HK-2 (cell line): ENCODE data around the gene TP63.
"Not testable (repeated sequence)": the region's sequence is repeated elsewhere in the genome, so short reads cannot be mapped to it uniquely, and the experiment has no call there.

Experiments
- DNase-seq: peaks from one replicate; pipeline ENCODE4 v3.0.0-alpha.2; 2018; ENCODE audit not compliant: unreplicated experiment

TP63 gene

GRCh38 chr3:189625572-189625971 lies 5.6 kb upstream of the TP63 start:
- no peak for DNase-seq

- no peak for DNase-seq
These were observed 4.9 kb upstream of the TP63 start for GRCh38 chr3:189626286-189626685.

GRCh38 chr3:189629803-189630455 lies 1.3 kb upstream of the TP63 start:
- no peak for DNase-seq

DNA sequence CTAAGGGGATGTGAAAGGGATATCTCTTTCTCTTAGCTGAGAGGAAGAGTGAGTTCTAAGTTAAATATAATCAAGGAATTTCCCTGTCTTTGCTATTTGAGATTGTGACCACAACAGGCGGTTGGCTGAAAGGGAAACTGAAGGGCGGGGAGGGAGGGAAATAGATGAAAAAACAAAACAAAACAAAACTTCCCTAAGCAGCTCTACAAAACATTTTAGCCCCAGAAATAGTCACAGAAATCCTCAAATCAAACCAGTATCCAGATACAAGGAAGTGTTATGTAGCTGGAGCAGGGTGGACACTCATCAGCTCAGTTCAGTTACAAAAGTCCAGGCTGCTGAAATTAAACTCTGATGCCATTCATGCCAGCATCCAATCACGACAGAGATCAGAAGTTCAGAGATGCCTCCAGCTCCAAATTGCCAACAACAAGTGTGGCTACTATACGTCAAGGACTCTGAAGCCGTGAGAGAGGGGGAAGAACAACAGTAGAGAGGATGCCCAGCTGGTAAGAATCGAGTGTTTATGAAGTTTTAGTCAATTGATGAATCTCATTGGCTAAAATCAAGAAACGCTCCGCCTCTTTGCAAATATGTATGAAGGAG lies 319 bp upstream of the TP63 start:
- no peak for DNase-seq

- DNase-seq: no peak
These were observed 220 bp downstream of the TP63 start for GRCh38 chr3:189631409-189631808.

- no peak for DNase-seq
These were observed 1.1 kb downstream of the TP63 start for GRCh38 chr3:189632242-189632641.

DNA sequence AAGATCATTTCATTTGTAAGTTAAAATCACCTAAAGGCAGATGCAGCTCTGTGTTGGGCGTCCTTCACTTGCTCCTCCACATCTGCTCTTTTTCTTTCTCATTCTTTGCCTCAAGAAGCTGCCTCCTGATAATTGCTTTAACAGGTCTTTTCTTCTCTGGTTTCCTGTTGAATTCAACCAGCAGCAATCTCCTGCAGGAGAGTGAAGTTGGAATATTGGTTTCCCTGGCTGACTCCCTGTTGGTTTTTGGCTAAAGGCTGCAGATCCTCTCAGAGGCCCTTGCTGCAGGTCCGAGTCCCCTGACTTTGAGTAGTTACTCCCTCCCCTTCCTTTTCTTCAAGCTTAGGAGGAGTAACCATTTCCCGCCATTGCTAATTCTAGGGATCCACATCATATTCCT lies 4.2 kb downstream of the TP63 start:
- DNase-seq: no peak

- DNase-seq: no peak
These were observed 4.9 kb downstream of the TP63 start for GRCh38 chr3:189636048-189636447.

DNA sequence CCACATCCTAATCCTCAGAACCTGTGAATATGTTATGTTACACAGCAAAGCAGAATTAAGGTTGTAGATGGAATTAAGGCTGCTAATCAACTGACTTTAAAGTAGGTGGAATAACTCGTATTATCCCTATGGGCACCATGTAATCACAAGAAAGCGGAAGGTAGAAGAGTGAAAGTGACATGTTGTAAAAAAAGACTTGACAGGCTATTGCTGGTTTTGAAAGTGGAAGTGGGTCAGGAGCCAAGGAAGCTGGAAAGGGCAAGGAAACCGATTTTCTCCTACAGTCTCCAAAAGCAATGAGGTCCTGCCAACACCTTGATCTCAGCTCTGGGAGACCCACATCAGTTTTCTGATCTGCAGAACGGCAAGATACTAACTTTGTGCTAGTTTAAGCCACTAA lies 6.6 kb downstream of the TP63 start:
- DNase-seq: no peak

DNA sequence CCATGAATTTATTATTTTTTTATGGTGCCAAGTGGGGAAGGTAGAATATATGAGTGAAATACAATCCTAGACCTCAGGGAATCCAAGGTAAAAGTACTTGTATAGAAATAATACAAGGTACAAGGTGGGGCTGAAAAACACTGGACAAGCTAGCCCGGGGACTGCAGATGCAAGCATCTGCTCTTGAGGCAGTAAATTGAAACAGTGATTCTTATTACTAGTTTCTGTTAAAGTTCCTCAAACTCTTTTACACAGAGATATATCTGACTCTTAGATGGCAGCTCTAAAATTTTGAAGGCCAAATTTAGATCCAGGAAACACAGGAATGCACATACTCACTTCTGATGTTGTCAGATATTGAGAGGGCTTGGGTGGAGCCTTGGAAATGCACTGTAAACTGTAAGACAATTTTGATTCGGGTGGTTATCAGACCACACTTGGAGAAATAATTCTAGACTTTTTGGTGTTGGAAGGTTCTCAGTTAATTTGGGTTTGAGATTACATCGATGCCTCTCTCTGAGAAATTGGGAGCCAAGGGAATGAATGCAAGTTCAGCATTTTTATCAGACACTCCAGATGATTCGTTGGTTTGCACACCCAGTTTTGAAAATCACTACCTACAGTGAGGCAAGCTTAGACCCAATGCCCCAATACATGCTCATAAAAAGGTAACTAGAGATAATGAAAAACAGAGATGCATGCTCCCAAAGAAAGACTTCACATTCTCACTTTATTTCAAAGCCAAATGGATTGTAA lies 7.3 kb downstream of the TP63 start:
- no peak for DNase-seq

DNA sequence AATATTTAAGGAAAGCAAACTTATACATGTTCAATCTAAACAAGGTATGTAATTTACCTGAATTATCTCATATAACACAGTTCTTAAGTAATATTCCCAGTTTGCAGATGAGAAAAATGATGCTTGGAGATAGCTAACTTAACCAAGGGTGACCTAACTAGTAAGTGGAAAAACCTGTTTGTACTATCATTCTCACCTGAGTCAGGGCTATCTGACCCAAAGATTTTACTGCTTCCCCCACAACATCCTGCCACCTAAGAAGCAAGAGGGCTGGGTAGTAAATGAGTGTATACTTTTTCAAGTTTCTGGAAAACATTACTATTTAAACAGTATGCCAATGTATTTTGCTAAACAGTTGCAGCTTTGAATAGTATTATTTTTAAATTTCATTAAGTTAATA lies 10.6 kb downstream of the TP63 start:
- no peak for DNase-seq

- no peak for DNase-seq
These were observed 15.8 kb downstream of the TP63 start for GRCh38 chr3:189646853-189647542.

DNA sequence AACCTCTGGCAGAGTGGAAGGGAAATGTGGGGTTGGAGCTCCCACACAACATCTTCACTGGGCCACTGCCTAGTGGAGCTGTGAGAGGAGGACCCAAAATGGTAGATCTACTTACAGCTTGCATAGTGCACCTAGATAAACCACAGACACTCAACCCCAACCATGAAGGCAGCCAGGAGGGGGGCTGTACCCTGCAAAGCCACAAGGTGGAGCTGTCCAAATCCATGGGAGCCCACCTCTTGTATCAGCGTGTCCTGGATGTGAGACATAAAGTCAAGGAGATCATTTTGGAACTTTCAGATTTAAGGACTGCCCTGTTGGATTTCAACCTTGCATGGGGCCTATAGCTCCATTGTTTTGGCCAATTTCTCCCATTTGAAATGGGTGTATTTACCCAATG lies 20.9 kb downstream of the TP63 start:
- peak; percentile 27 for DNase-seq

- no peak for DNase-seq
These were observed 24.4 kb downstream of the TP63 start for GRCh38 chr3:189655617-189656016.

DNA sequence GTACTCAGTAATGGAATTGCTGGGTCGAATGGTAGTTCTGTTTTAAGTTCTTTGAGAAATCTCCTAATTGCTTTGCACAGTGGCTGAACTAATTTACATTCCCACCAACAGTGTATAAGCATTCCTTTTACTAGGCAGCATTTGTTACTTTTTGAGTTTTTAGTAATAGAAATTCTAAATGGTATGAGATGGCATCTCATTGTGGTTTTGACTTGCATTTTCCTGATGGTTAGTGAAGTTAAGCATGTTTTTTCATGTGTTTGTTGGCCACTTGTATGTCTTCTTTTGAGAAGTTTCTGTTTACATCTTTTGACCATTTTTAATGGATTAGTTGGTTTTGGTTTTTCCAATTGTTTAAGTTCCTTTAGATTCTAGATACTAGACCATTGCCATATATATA lies 28.4 kb downstream of the TP63 start:
- no peak for DNase-seq

GRCh38 chr3:189664311-189664710 lies 33.1 kb downstream of the TP63 start:
- DNase-seq: peak; percentile 7

DNA sequence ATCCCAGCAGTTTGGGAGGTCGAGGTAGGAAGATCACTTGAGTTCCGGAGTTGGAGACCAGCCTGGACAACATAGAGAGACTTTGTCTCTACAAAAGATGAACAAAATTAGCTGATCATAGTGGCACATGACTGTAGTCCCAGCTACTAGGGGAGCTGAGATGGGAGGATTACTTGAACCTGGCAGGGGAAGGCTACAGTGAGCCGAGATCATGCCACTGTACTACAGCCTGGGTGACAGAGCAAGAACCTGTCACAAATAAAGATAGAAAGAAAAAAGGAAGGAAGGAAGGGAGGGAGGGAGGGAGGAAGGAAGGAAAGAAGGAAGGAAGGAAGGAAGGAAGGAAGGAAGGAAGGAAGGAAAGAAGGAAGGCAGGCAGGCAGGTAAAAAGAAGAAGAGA lies 41.2 kb downstream of the TP63 start:
- not testable (repeated sequence) for DNase-seq

DNA sequence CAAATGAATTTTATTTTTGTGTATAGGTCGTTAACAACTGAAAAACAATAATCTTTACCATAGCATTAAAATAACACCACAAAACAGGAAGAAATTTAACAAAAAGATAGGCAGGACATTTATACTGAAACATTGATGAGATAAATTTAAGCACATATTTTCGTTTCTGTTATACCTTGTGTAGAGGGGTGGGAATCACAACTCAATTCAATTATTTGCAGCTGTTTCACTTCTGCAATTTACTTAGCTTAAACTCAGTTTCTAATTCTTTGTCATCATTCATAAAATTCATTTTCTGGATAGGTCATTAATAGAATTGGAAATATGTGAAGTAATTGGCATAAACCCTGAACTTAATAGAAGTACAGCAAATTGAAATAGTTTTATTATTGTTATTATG lies 42.3 kb downstream of the TP63 start:
- DNase-seq: no peak

- no peak for DNase-seq
These were observed 43.2 kb downstream of the TP63 start for GRCh38 chr3:189674249-189674913.

DNA sequence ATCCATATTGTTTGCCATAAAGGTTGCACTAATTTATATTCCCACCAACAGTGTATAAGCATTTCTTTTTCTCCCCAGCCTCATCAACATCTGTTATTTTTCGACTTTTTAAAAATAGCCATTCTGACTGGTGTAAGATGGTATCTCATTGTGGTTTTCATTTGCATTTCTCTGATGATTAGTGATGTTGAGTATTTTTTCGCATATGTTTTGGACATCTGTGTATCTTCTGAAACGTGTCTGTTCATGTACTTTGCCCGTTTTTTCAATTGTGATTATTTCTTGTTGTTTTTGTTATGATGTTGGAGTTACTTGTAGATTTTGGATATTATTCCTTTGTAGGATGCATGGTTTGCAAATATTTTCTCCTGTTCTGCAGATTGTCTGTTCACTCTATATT lies 46.5 kb downstream of the TP63 start:
- no peak for DNase-seq

GRCh38 chr3:189680723-189681122 lies 49.5 kb downstream of the TP63 start:
- DNase-seq: no peak
